Cardiac muscle cell (in vitro differentiated cells and primary cell): ENCODE results near the gene FSTL4. TPM values are rescaled to one million over a fixed set of nuclear protein-coding genes. Genes with fewer than 3 reads are reported as not detected.

Source experiments
- DNase-seq, 2 donors: peaks; one replicate each; pipeline versions ENCODE4 v3.0.0 to v3.0.0-alpha.2; 2010 to 2017; ENCODE audit warnings: low read depth in 1 of 2, low spot score in 1 of 2
- H3K27ac ChIP-seq: fragments of 200-600 bp; sonication (generic); 2 replicates; pipeline ENCODE4 v1.5.1; 2016
- H3K27me3 ChIP-seq: fragments of 200-600 bp; sonication (generic); 2 replicates; pipeline ENCODE4 v1.6.0; 2016; ENCODE audit warnings: control low read depth
- H3K36me3 ChIP-seq: fragments of 200-600 bp; sonication (generic); 2 replicates; pipeline ENCODE4 v1.5.1; 2016; ENCODE audit warnings: control low read depth
- H3K4me1 ChIP-seq: fragments of 200-600 bp; sonication (generic); 2 replicates; pipeline ENCODE4 v1.8.1; 2017; ENCODE audit warnings: low read depth, mild to moderate bottlenecking, mixed run types
- H3K4me3 ChIP-seq: fragments of 200-600 bp; sonication (generic); 2 replicates; pipeline ENCODE4 v1.5.1; 2016; ENCODE audit warnings: mild to moderate bottlenecking
- H3K9me3 ChIP-seq: fragments of 200-600 bp; sonication (generic); 2 replicates; pipeline ENCODE4 v1.5.1; 2017; ENCODE audit warnings: low read depth, mild to moderate bottlenecking, control low read depth
- polyA plus RNA-seq: library from polyadenylated mRNA; unstranded; fragments of >200 nt; fragmentation: Nextera tagmentation; extraction: Ambion mirVana; gene quantifications from 2 replicates; pipeline ENCODE4 v1.2.1, GENCODE V29; 2016
- total RNA-seq: library from RNA; depleted of rRNA; stranded (reverse); fragments of >200 nt; gene quantifications from 2 replicates; pipeline ENCODE4 v1.2.3, GENCODE V29; 2016
- TF ChIP-seq, protein P1 (sequence below): IDR thresholded peaks from 2 replicates; pipeline ENCODE4 v1.5.1; 2012; ENCODE audit warnings: low read depth, mild to moderate bottlenecking, low read length

FSTL4 gene
- total and polyA plus RNA-seq, 2 experiments from 2014 or later: 0.06 TPM; not detected in 1

DNA sequence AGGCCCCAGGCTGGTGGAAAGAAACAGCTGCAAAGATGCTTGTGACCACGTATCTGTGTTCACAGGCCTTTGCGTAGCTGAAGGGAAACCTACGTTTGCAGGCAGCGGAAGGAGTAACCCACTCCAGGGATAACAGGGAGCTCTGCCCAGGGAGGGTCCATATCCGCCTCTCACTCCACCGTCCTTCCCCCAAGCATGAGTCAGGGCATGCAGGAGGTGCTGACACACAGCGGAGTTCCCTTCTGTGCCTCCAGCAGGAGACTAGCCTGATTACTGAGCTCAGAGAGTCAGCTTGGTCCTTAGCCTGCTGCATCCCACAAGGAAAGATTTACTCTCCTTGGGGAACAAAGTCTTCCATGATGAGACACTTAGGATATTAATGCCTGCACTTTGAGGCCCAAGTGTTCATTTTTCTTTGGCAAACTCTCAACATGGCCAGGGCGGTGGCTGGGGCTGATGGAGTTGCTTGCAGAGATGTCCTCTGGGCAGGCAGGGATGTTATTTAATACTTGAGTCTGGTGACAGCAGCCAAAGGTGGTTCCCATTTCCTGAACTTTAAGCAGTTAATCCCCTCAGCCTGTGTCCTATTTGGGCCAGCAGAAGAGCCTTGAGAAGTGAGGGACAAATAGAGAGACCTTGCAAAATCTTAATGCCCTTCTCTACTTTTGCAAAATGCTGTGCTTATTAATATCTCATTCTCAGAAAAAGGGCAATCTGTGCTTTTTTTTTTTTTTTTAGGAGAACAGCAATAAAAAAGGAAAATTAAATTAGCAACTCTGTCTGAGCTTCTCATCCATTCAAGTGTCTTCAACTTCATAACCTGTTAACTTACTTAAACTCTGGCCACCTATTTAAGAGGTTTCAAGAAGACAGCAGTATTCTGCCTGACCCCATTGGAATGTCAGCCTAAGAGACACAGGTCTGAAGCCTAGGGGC, 338.4 kb downstream of the FSTL4 start:
- peak in 1 of 2 donors; percentile 66 for DNase-seq
- no peak overlapping the region for H3K27ac ChIP-seq
- TF ChIP-seq, protein P1, sequence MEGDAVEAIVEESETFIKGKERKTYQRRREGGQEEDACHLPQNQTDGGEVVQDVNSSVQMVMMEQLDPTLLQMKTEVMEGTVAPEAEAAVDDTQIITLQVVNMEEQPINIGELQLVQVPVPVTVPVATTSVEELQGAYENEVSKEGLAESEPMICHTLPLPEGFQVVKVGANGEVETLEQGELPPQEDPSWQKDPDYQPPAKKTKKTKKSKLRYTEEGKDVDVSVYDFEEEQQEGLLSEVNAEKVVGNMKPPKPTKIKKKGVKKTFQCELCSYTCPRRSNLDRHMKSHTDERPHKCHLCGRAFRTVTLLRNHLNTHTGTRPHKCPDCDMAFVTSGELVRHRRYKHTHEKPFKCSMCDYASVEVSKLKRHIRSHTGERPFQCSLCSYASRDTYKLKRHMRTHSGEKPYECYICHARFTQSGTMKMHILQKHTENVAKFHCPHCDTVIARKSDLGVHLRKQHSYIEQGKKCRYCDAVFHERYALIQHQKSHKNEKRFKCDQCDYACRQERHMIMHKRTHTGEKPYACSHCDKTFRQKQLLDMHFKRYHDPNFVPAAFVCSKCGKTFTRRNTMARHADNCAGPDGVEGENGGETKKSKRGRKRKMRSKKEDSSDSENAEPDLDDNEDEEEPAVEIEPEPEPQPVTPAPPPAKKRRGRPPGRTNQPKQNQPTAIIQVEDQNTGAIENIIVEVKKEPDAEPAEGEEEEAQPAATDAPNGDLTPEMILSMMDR: no peak
- H3K9me3 ChIP-seq: no peaks in the 10 kb centered on the region
- no peaks in the 10 kb centered on the region for H3K27me3 ChIP-seq
- no peak overlapping the region for H3K4me3 ChIP-seq
- H3K4me1 ChIP-seq: no peaks in the 10 kb centered on the region
- no peaks in the 10 kb centered on the region for H3K36me3 ChIP-seq

DNA sequence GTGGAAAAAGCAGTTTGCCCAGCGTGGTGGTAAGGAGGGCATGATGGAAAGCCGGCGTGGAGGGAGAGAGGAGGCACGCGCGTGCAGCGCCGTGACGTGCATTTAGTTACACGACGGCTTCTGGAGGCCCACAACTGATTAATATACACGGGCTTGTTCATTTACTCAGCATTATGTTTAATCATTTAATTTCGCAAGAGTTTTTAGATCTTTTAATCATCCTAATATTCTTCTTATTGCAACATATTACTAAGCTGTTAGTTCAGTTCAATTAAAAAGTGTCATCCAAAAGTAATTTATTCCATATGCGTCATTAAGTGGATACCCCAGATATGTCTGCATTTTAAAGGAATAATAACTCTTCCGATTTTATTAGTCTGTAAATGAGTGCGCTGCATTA, 340.0 kb downstream of the FSTL4 start:
- H3K36me3 ChIP-seq: no peaks in the 10 kb centered on the region
- no peak overlapping the region for H3K4me3 ChIP-seq
- H3K27ac ChIP-seq: no peak overlapping the region
- DNase-seq: no peak
- TF ChIP-seq, protein P1: no peak
- no peaks in the 10 kb centered on the region for H3K27me3 ChIP-seq
- no peaks in the 10 kb centered on the region for H3K4me1 ChIP-seq
- no peaks in the 10 kb centered on the region for H3K9me3 ChIP-seq

DNA sequence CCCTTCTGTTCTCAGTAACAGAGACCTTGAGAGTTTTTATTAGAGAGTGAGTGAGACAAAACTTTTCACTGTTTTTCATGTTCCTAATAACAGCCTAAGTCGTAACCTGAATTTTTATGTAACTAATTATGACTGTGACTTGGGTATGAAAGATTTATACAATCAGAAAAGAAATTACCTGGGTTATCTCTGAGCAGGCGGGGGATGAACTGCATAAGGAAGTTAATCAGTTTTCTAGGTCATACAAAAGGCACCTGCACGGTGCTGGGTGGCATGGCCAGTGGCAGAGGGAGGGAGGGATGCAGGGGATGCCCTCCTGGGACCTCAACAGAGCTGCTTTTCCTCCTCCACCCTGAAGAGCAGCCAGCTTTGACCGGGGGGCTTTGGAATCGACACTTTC, 340.7 kb downstream of the FSTL4 start:
- Histone ChIP-seq H3K27me3 (no peaks in the 10 kb centered on the region), H3K36me3 (no peaks in the 10 kb centered on the region), H3K9me3 (no peaks in the 10 kb centered on the region), H3K4me1 (no peaks in the 10 kb centered on the region), H3K4me3 (no peak overlapping the region), H3K27ac (no peak overlapping the region)
- no peak for DNase-seq
- TF ChIP-seq, protein P1: no peak

DNA sequence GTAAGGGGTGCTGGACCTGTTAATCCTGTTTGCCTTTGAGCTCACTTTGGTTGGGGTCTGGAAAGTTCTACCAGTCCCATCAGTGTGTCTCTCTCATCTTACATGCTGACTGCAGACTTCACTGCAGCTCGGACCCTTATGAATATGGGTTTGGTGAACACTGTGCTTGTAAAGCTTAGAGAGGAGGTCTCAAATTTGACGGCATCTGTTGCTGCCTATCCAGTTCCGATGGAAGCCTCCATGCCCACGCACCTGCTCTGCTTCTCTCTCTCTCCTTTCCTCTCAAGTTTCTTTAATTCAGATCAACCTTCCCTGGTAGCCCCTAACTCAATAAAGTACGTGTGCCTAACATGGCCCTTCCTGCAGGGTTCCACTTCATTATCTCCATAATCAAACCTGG, 342.6 kb downstream of the FSTL4 start:
- Histone ChIP-seq H3K36me3 (no peaks in the 10 kb centered on the region), H3K9me3 (no peaks in the 10 kb centered on the region), H3K4me3 (no peak overlapping the region), H3K27me3 (no peaks in the 10 kb centered on the region), H3K27ac (no peak overlapping the region), H3K4me1 (no peaks in the 10 kb centered on the region)
- TF ChIP-seq, protein P1: no peak
- DNase-seq: no peak

DNA sequence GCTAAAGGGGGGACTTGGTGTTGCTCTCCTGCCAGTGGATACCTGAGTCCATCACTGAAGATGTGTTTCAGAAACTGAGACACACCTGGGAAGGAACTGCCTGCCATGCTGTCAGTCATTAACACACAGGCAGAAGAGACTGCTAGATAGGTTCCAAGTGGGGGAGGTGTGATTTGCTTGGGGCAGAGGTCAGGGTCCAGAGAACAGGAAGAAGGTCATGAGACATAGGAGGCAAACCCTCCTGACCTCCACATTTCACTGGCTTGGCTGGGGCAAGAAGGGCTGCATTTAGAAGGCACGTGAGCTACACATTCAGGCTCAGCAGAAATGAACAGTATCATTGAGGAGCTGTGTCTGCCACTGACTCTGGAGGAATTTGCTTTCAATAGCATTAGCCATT, 344.7 kb downstream of the FSTL4 start:
- no peaks in the 10 kb centered on the region for H3K27me3 ChIP-seq
- no peak for DNase-seq
- H3K27ac ChIP-seq: no peak overlapping the region
- H3K36me3 ChIP-seq: no peaks in the 10 kb centered on the region
- H3K9me3 ChIP-seq: no peaks in the 10 kb centered on the region
- TF ChIP-seq, protein P1: no peak
- H3K4me1 ChIP-seq: no peaks in the 10 kb centered on the region
- no peak overlapping the region for H3K4me3 ChIP-seq
